ENCODE results near the gene OR6Q1.

The OR6Q1 gene

GRCh38 chr11:58003591-58003990 lies 27.2 kb upstream of the OR6Q1 start:
- H3K4me3 ChIP-seq (ENCODE audit: low read depth, low read length), result no peak overlapping the region
- TF ChIP-seq CTCF (IDR thresholded peaks at IDR 0.05; ENCODE audit: low read depth, low read length), result no peak

GRCh38 chr11:58004664-58005063 lies 26.1 kb upstream of the OR6Q1 start:
- no peak for TF ChIP-seq CTCF (IDR thresholded peaks at IDR 0.05; ENCODE audit: low read depth, low read length)
- no peak overlapping the region for H3K4me3 ChIP-seq (ENCODE audit: low read depth, low read length)

GRCh38 chr11:58006940-58007339 lies 23.8 kb upstream of the OR6Q1 start:
- no peak overlapping the region for H3K4me3 ChIP-seq (ENCODE audit: low read depth, low read length)
- no peak for TF ChIP-seq CTCF (IDR thresholded peaks at IDR 0.05; ENCODE audit: low read depth, low read length)

- H3K4me3 ChIP-seq (ENCODE audit: low read depth, low read length), result no peak overlapping the region
- no peak for TF ChIP-seq CTCF (IDR thresholded peaks at IDR 0.05; ENCODE audit: low read depth, low read length)
Observed at GRCh38 chr11:58011771-58012170, 19.0 kb upstream of the OR6Q1 start.

DNA sequence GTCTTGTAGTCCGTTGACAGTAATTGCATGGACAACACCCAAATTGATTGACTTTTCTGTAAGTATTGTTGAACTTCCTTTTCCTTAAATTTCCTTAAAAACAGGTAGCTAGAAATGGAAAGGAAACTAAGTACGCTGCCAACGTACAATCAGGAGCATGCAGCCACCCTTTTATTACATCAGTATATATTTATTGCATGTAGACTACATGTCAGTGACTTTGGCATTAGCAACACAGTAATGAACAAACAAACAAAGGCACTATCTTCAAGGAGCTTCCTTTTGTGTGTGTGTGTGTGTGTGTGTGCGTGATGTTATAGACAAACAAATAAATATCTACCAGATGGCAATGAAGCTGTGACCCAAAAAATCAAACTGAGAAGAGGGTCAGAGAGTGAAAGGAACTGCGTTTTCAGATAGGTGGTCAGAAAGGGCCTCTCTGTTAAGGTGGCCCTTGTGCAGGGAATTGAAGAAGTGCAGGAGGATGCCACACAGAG lies 7.3 kb upstream of the OR6Q1 start, which contains the start of gene OR9Q1:
Gene OR9Q1, plus strand, starts transcription at position 447 of the 497 bp plus-strand sequence. CDS start 155,564 bp downstream, outside the sequence.
- no peak for TF ChIP-seq CTCF (IDR thresholded peaks at IDR 0.05; ENCODE audit: low read depth, low read length)
- H3K4me3 ChIP-seq (ENCODE audit: low read depth, low read length), result peak within 1 kb of the TSS; percentile 8; the same call in 1 of the 2 replicates

- peak overlapping the region; percentile 8; the same call in 1 of the 2 replicates for H3K4me3 ChIP-seq (ENCODE audit: low read depth, low read length)
- no peak for TF ChIP-seq CTCF (IDR thresholded peaks at IDR 0.05; ENCODE audit: low read depth, low read length)
Observed at GRCh38 chr11:58024601-58025091, 6.1 kb upstream of the OR6Q1 start.

DNA sequence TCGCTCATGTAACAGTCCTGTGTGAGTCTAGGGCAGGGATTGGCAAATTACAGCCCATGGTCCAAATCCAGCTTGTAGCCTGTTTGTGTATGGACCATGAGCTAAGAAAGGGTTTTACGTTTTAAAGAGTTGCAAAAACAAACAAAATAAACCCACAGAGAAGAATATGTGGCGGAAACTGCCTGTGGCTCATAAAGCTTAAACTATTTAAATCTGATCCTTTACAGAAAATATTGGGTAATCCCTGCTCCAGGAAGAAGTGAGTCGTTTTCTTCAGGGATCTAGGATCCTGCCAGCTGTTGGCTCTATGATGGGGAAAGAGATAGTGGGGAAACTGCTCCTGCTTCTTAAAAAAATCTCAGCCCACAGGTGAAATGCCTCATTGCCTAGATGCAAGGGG lies 3.4 kb upstream of the OR6Q1 start:
- H3K4me3 ChIP-seq (ENCODE audit: low read depth, low read length), result no peak overlapping the region

More for the DNA sequence above, 3.4 kb upstream of the OR6Q1 start:
- no peak for TF ChIP-seq CTCF (IDR thresholded peaks at IDR 0.05; ENCODE audit: low read depth, low read length)
